Natural killer cell (primary cell): ENCODE measurements around the gene ENGASE. TPM values are rescaled to one million over a fixed set of nuclear protein-coding genes. Genes with fewer than 3 reads are reported as not detected.

Source experiments
- ATAC-seq, 3 donors: fragments of 150-1000 bp in 2 of 3; fragments of 200-7000 bp in 1 of 3; cut with Tn5 transposase; 1 replicate in 1 of 3; 2 replicates in 2 of 3; pipeline ENCODE4 v1.10.0; 2021; ENCODE audit warnings: mild to moderate bottlenecking in 2 of 3, moderate library complexity in 2 of 3
- DNase-seq, 2 donors: peaks; one replicate each; pipeline versions ENCODE4 v3.0.0 to v3.0.0-alpha.2; 2013 to 2021; ENCODE audit warnings: mixed read lengths in 1 of 2
- H3K27ac ChIP-seq: one replicate; pipeline ENCODE4 v1.5.1; 2013; ENCODE audit warnings: mild to moderate bottlenecking, low read length
- H3K27me3 ChIP-seq: one replicate; pipeline ENCODE4 v1.6.1; 2013; ENCODE audit warnings: low read length; ENCODE audit not compliant: control insufficient read depth, insufficient read depth
- H3K36me3 ChIP-seq: one replicate; pipeline ENCODE4 v1.6.1; 2013; ENCODE audit warnings: low read length; ENCODE audit not compliant: control insufficient read depth, insufficient read depth
- H3K4me1 ChIP-seq: one replicate; pipeline ENCODE4 v1.6.1; 2013; ENCODE audit warnings: low read length; ENCODE audit not compliant: control insufficient read depth, insufficient read depth
- H3K4me3 ChIP-seq: one replicate; pipeline ENCODE4 v1.5.1; 2013; ENCODE audit warnings: low read length
- H3K9me3 ChIP-seq: one replicate; pipeline ENCODE4 v1.6.1; 2013; ENCODE audit warnings: low read length; ENCODE audit not compliant: control insufficient read depth, insufficient read depth
- H3K27ac Mint-ChIP-seq, 2 donors: one replicate each; pipeline ENCODE4 v1.8.0; 2022; ENCODE audit warnings: mild to moderate bottlenecking in 2 of 2, mixed read lengths in 2 of 2, moderate library complexity in 1 of 2
- H3K27me3 Mint-ChIP-seq, 2 donors: one replicate each; pipeline ENCODE4 v1.8.0; 2022; ENCODE audit warnings: low read depth in 2 of 2, mixed read lengths in 2 of 2
- H3K36me3 Mint-ChIP-seq: one replicate; pipeline ENCODE4 v1.8.0; 2022; ENCODE audit warnings: mixed read lengths
- H3K4me1 Mint-ChIP-seq, 2 donors: one replicate each; pipeline ENCODE4 v1.8.0; 2022; ENCODE audit warnings: mixed read lengths in 2 of 2
- H3K4me3 Mint-ChIP-seq: one replicate; pipeline ENCODE4 v1.8.0; 2022; ENCODE audit warnings: mild to moderate bottlenecking, moderate library complexity, mixed read lengths
- H3K9me3 Mint-ChIP-seq, 2 donors: one replicate each; pipeline ENCODE4 v1.8.0; 2022; ENCODE audit warnings: mixed read lengths in 2 of 2
- CTCF ChIP-seq: fragments of 200-600 bp; IDR thresholded peaks from one replicate; pipeline ENCODE4 v1.8.0; 2022; ENCODE audit warnings: antibody characterized with exemption
- WGBS: methylation state at CpG from one replicate; pipeline ENCODE4 v1.1.7; 2013; ENCODE audit warnings: missing lambda C conversion rate; ENCODE audit not compliant: insufficient coverage; 5-methylcytosine and 5-hydroxymethylcytosine counted together
- intact Hi-C: fragments of 100-400 bp; cut with micrococcal nuclease; formaldehyde crosslinking; loops from one replicate; pipeline ENCODE4 v1.14.2; 2022
- total RNA-seq, 4 donors: library from RNA; stranded (reverse); fragments of 120-200 nt in 1 of 4; gene quantifications; one replicate each; pipeline versions ENCODE4 v1.2.3 to v1.2.4, GENCODE V29; 2013 to 2022

Gene ENGASE
- total RNA-seq, 3 donors from 2014 or later (not counting 1 experiment from before 2014, with no cell fraction given): 56.0 to 86.4 (median 56.9) TPM

GRCh38 chr17:79109584-79109983 lies 35.0 kb downstream of the ENGASE start:
- Histone ChIP-seq H3K4me1 (no peaks in the 10 kb centered on the region), H3K27me3 (no peaks in the 10 kb centered on the region), H3K9me3 (no peaks in the 10 kb centered on the region), H3K4me3 (no peak overlapping the region), H3K27ac (no peak overlapping the region), H3K36me3 (no peaks in the 10 kb centered on the region)
- Mint-ChIP-seq H3K4me1 (no peaks in the 10 kb centered on the region), H3K36me3 (no peaks in the 10 kb centered on the region), H3K27me3 (peaks cover 0 to under 1% of the 10 kb centered on the region in 2 donors), H3K9me3 (no peaks in the 10 kb centered on the region), H3K4me3 (no peak overlapping the region), H3K27ac (no peak overlapping the region)
- 51% methylated on average over 10 of the region's 10 CpGs for WGBS
- DNase-seq (no peak), ATAC-seq (no peak)
- intact Hi-C loops: no loop called here
- no peak for TF ChIP-seq CTCF

- Histone ChIP-seq H3K36me3 (no peaks in the 10 kb centered on the region), H3K4me3 (no peak overlapping the region), H3K9me3 (no peaks in the 10 kb centered on the region), H3K27ac (no peak overlapping the region), H3K27me3 (no peaks in the 10 kb centered on the region), H3K4me1 (no peaks in the 10 kb centered on the region)
- H3K27me3 Mint-ChIP-seq: no peaks in the 10 kb centered on the region
- 86% methylated on average over 12 of the region's 12 CpGs for WGBS
- no peak for DNase-seq
- intact Hi-C loops: no loop called here
- no peak overlapping the region for H3K27ac Mint-ChIP-seq
- ATAC-seq: no peak
- TF ChIP-seq CTCF: no peak
- no peak overlapping the region for H3K4me3 Mint-ChIP-seq
- H3K36me3 Mint-ChIP-seq: no peaks in the 10 kb centered on the region
- no peaks in the 10 kb centered on the region for H3K9me3 Mint-ChIP-seq
- no peaks in the 10 kb centered on the region for H3K4me1 Mint-ChIP-seq
These were observed 36.5 kb downstream of the ENGASE start for GRCh38 chr17:79111097-79111496.

GRCh38 chr17:79112471-79112870 lies 37.8 kb downstream of the ENGASE start:
- no peak for ATAC-seq
- TF ChIP-seq CTCF: no peak
- Histone ChIP-seq H3K27ac (no peak overlapping the region), H3K4me1 (no peaks in the 10 kb centered on the region), H3K9me3 (no peaks in the 10 kb centered on the region), H3K4me3 (no peak overlapping the region), H3K27me3 (no peaks in the 10 kb centered on the region), H3K36me3 (no peaks in the 10 kb centered on the region)
- 85% methylated on average over 9 of the region's 11 CpGs for WGBS
- Mint-ChIP-seq H3K4me1 (no peaks in the 10 kb centered on the region), H3K36me3 (no peaks in the 10 kb centered on the region), H3K4me3 (no peak overlapping the region), H3K9me3 (no peaks in the 10 kb centered on the region), H3K27ac (no peak overlapping the region), H3K27me3 (no peaks in the 10 kb centered on the region)
- no peak for DNase-seq
- intact Hi-C loops: no loop called here

GRCh38 chr17:79113699-79114457 lies 39.3 kb downstream of the ENGASE start:
- intact Hi-C loops: no loop called here
- Mint-ChIP-seq H3K4me1 (no peaks in the 10 kb centered on the region), H3K27ac (no peak overlapping the region), H3K36me3 (no peaks in the 10 kb centered on the region), H3K4me3 (no peak overlapping the region), H3K9me3 (no peaks in the 10 kb centered on the region), H3K27me3 (no peaks in the 10 kb centered on the region)
- Histone ChIP-seq H3K4me3 (no peak overlapping the region), H3K9me3 (no peaks in the 10 kb centered on the region), H3K36me3 (no peaks in the 10 kb centered on the region), H3K27ac (no peak overlapping the region), H3K27me3 (no peaks in the 10 kb centered on the region), H3K4me1 (no peaks in the 10 kb centered on the region)
- 79% methylated on average over 17 of the region's 17 CpGs for WGBS
- ATAC-seq (no peak), DNase-seq (no peak)
- TF ChIP-seq CTCF: no peak
